SJCRH30 (cell line): ENCODE data around the gene TBC1D21. TPM values are rescaled to one million over a fixed set of nuclear protein-coding genes. Genes with fewer than 3 reads are reported as not detected.
A peak's percentile ranks its signal among the peaks of the same experiment; 100 is the strongest.

Source experiments
- DNase-seq, 2 experiments: peaks; one replicate each; pipeline ENCODE4 v3.0.0-alpha.2; 2015 to 2020
- H3K27ac ChIP-seq: fragments of 250-450 bp; sonication (Bioruptor Pico); 2 replicates; pipeline ENCODE4 v1.5.1; 2020; ENCODE audit warnings: mild to moderate bottlenecking, moderate library complexity
- H3K27me3 ChIP-seq: fragments of 250-450 bp; sonication (Bioruptor Pico); 2 replicates; pipeline ENCODE4 v1.5.1; 2020; ENCODE audit warnings: mild to moderate bottlenecking, moderate library complexity
- H3K36me3 ChIP-seq: fragments of 250-450 bp; sonication (Bioruptor Pico); 2 replicates; pipeline ENCODE4 v1.5.1; 2020; ENCODE audit warnings: mild to moderate bottlenecking, moderate library complexity
- H3K4me1 ChIP-seq: fragments of 250-450 bp; sonication (Bioruptor Pico); 2 replicates; pipeline ENCODE4 v1.5.1; 2020; ENCODE audit warnings: mild to moderate bottlenecking, moderate library complexity
- H3K4me3 ChIP-seq: fragments of 250-450 bp; sonication (Bioruptor Pico); 2 replicates; pipeline ENCODE4 v1.5.1; 2020; ENCODE audit warnings: mild to moderate bottlenecking, moderate library complexity
- H3K9me3 ChIP-seq: fragments of 250-450 bp; sonication (Bioruptor Pico); replicated peaks from 2 replicates; pipeline ENCODE4 v1.5.1; 2020; ENCODE audit warnings: mild to moderate bottlenecking, moderate library complexity
- total RNA-seq: library from RNA; depleted of rRNA; stranded (reverse); fragments of >200 nt; shearing (Covaris generic); gene quantifications from 2 replicates; pipeline ENCODE4 v1.2.3, GENCODE V29; 2014

Gene TBC1D21
- total RNA-seq, 1 experiment from 2014 or later: not detected

GRCh38 chr15:73869216-73869995 is 4.0 kb upstream of the TBC1D21 start:
- H3K9me3 ChIP-seq: no peaks in the 10 kb centered on the region
- H3K27ac ChIP-seq: no peak overlapping the region
- no peaks in the 10 kb centered on the region for H3K4me1 ChIP-seq
- H3K4me3 ChIP-seq: no peak overlapping the region
- DNase-seq: no peak
- peaks cover 14% of the 10 kb centered on the region for H3K27me3 ChIP-seq
- no peaks in the 10 kb centered on the region for H3K36me3 ChIP-seq

- DNase-seq: no peak
- Histone ChIP-seq H3K36me3 (no peaks in the 10 kb centered on the region), H3K4me3 (no peak overlapping the region), H3K27me3 (peaks cover 17% of the 10 kb centered on the region; the same call in 1 of the 2 replicates), H3K27ac (no peak overlapping the region), H3K4me1 (no peaks in the 10 kb centered on the region), H3K9me3 (no peaks in the 10 kb centered on the region)
Measured at GRCh38 chr15:73870700-73871408, 2.5 kb upstream of the TBC1D21 start.

GRCh38 chr15:73872346-73872745 is 1.0 kb upstream of the TBC1D21 start:
- H3K4me1 ChIP-seq: no peaks in the 10 kb centered on the region
- H3K36me3 ChIP-seq: no peaks in the 10 kb centered on the region
- H3K9me3 ChIP-seq: no peaks in the 10 kb centered on the region
- peaks cover 17% of the 10 kb centered on the region; the same call in 1 of the 2 replicates for H3K27me3 ChIP-seq
- no peak overlapping the region for H3K4me3 ChIP-seq
- DNase-seq: no peak
- H3K27ac ChIP-seq: no peak overlapping the region

GRCh38 chr15:73873889-73874511 is 636 bp downstream of the TBC1D21 start:
- peak; percentile 15 to 75 for DNase-seq

GRCh38 chr15:73879426-73879825 is 6.1 kb downstream of the TBC1D21 start:
- H3K9me3 ChIP-seq: no peaks in the 10 kb centered on the region
- DNase-seq: no peak
- H3K27ac ChIP-seq: no peak overlapping the region
- H3K27me3 ChIP-seq: peaks cover 14% of the 10 kb centered on the region
- H3K4me1 ChIP-seq: no peaks in the 10 kb centered on the region
- no peaks in the 10 kb centered on the region for H3K36me3 ChIP-seq
- no peak overlapping the region for H3K4me3 ChIP-seq

More at GRCh38 chr15:73873889-73874511, 636 bp downstream of the TBC1D21 start:
- H3K36me3 ChIP-seq: no peaks in the 10 kb centered on the region
- no peaks in the 10 kb centered on the region for H3K9me3 ChIP-seq
- no peak overlapping the region for H3K4me3 ChIP-seq
- peaks cover 13% of the 10 kb centered on the region; the same call in 1 of the 2 replicates for H3K27me3 ChIP-seq
- no peak overlapping the region for H3K27ac ChIP-seq
- H3K4me1 ChIP-seq: no peaks in the 10 kb centered on the region

GRCh38 chr15:73881579-73882320 is 8.4 kb downstream of the TBC1D21 start:
- peaks cover 11% of the 10 kb centered on the region for H3K27me3 ChIP-seq
- no peak overlapping the region for H3K4me3 ChIP-seq
- H3K9me3 ChIP-seq: no peaks in the 10 kb centered on the region
- H3K4me1 ChIP-seq: no peaks in the 10 kb centered on the region
- no peak for DNase-seq
- no peak overlapping the region for H3K27ac ChIP-seq
- H3K36me3 ChIP-seq: no peaks in the 10 kb centered on the region

GRCh38 chr15:73882761-73883419 is 9.5 kb downstream of the TBC1D21 start:
- Histone ChIP-seq H3K36me3 (no peaks in the 10 kb centered on the region), H3K4me3 (no peak overlapping the region), H3K27ac (no peak overlapping the region), H3K9me3 (no peaks in the 10 kb centered on the region), H3K4me1 (no peaks in the 10 kb centered on the region), H3K27me3 (peaks cover 13% of the 10 kb centered on the region)
- no peak for DNase-seq

GRCh38 chr15:73884159-73884558 is 10.8 kb downstream of the TBC1D21 start:
- peaks cover 18% of the 10 kb centered on the region for H3K27me3 ChIP-seq
- H3K9me3 ChIP-seq: no peaks in the 10 kb centered on the region
- no peak overlapping the region for H3K4me3 ChIP-seq
- H3K4me1 ChIP-seq: no peaks in the 10 kb centered on the region
- DNase-seq: no peak
- H3K36me3 ChIP-seq: no peaks in the 10 kb centered on the region
- H3K27ac ChIP-seq: no peak overlapping the region

- no peak for DNase-seq
Measured at GRCh38 chr15:73885954-73886700, 12.8 kb downstream of the TBC1D21 start.

GRCh38 chr15:73886717-73887345 is 13.5 kb downstream of the TBC1D21 start:
- Histone ChIP-seq H3K4me3 (no peak overlapping the region), H3K9me3 (no peaks in the 10 kb centered on the region), H3K36me3 (no peaks in the 10 kb centered on the region), H3K27me3 (peaks cover 13% of the 10 kb centered on the region), H3K27ac (no peak overlapping the region), H3K4me1 (no peaks in the 10 kb centered on the region)
- DNase-seq: no peak

More at GRCh38 chr15:73885954-73886700, 12.8 kb downstream of the TBC1D21 start:
- Histone ChIP-seq H3K4me1 (no peaks in the 10 kb centered on the region), H3K9me3 (no peaks in the 10 kb centered on the region), H3K4me3 (no peak overlapping the region), H3K27ac (no peak overlapping the region), H3K36me3 (no peaks in the 10 kb centered on the region), H3K27me3 (peaks cover 16% of the 10 kb centered on the region)

- Histone ChIP-seq H3K36me3 (no peaks in the 10 kb centered on the region), H3K27ac (no peak overlapping the region), H3K4me1 (no peaks in the 10 kb centered on the region), H3K27me3 (peaks cover 8% of the 10 kb centered on the region; the same call in 1 of the 2 replicates), H3K4me3 (no peak overlapping the region), H3K9me3 (no peaks in the 10 kb centered on the region)
- DNase-seq: no peak
Measured at GRCh38 chr15:73887481-73887880, 14.1 kb downstream of the TBC1D21 start.

GRCh38 chr15:73888224-73889041 is 15.1 kb downstream of the TBC1D21 start:
- Histone ChIP-seq H3K4me3 (no peak overlapping the region), H3K9me3 (no peaks in the 10 kb centered on the region), H3K36me3 (no peaks in the 10 kb centered on the region), H3K27me3 (0 out of 2 replicates have a peak, but pooled peaks cover 7% of the 10 kb centered on the region), H3K27ac (no peak overlapping the region), H3K4me1 (no peaks in the 10 kb centered on the region)
- no peak for DNase-seq
